SK-N-SH (cell line): Measurements from ENCODE around the gene CCL16. TPM values are rescaled to one million over a fixed set of nuclear protein-coding genes. Genes with fewer than 3 reads are reported as not detected.

Experiments
- CTCF ChIA-PET: fragments of 300-600, 350-600 bp; formaldehyde crosslinking; extraction: SDS; loops from one replicate; lab custom pipeline; 2021; lab: Yijun Ruan, JAX
- POLR2A ChIA-PET: fragments of 350-600 bp; sonication (Branson Sonifier 250); formaldehyde crosslinking; extraction: SDS; loops from one replicate; lab custom pipeline; 2020; ENCODE audit warnings: antibody characterized with exemption, inconsistent platforms; lab: Yijun Ruan, JAX
- DNase-seq: peaks from one replicate; pipeline ENCODE4 v3.0.0; 2012
- H2AFZ ChIP-seq: fragments of 200-600 bp; sonication (generic); 2 replicates; pipeline ENCODE4 v1.8.1; 2016; ENCODE audit warnings: antibody characterized with exemption, mild to moderate bottlenecking, low read depth
- H3F3A ChIP-seq: fragments of 200-600 bp; sonication (generic); replicated peaks from 2 replicates; pipeline ENCODE3; 2016; ENCODE audit warnings: antibody characterized with exemption, mild to moderate bottlenecking; ENCODE audit not compliant: insufficient read depth
- H3K27ac ChIP-seq, 2 experiments: fragments of 200-500 bp in 1 of 2; fragments of 200-600 bp in 1 of 2; sonication (Bioruptor generic) in 1 of 2; sonication (generic), shearing (Covaris generic) in 1 of 2; 2 replicates each; pipeline versions ENCODE4 v1.5.1 to v1.6.1; 2014 to 2016; ENCODE audit warnings: low read depth in 2 of 2, inconsistent platforms in 1 of 2, low read length in 1 of 2, mild to moderate bottlenecking in 1 of 2, mixed read lengths in 1 of 2
- H3K27me3 ChIP-seq: fragments of 200-600 bp; sonication (generic), shearing (Covaris generic); 2 replicates; pipeline ENCODE4 v1.6.1; 2016; ENCODE audit warnings: mixed run types; ENCODE audit not compliant: insufficient read depth
- H3K36me3 ChIP-seq, 2 experiments: fragments of 200-500 bp in 1 of 2; fragments of 200-600 bp in 1 of 2; sonication (Bioruptor generic) in 1 of 2; sonication (generic) in 1 of 2; replicated peaks in 1 of 2; 2 replicates each; pipeline versions ENCODE3 to v1.5.1; 2014 to 2016; ENCODE audit warnings: low read length in 1 of 2, mild to moderate bottlenecking in 1 of 2; ENCODE audit not compliant: insufficient read depth in 2 of 2, control insufficient read depth in 1 of 2
- H3K4me1 ChIP-seq, 2 experiments: fragments of 200-500 bp in 1 of 2; fragments of 200-600 bp in 1 of 2; sonication (Bioruptor generic) in 1 of 2; sonication (generic), shearing (Covaris generic) in 1 of 2; 2 replicates each; pipeline versions ENCODE4 v1.5.1 to v1.6.1; 2014 to 2016; ENCODE audit warnings: low read depth in 1 of 2, low read length in 1 of 2, mixed run types in 1 of 2; ENCODE audit not compliant: insufficient read depth in 2 of 2, control insufficient read depth in 1 of 2
- H3K4me2 ChIP-seq: fragments of 200-600 bp; sonication (generic), shearing (Covaris generic); 2 replicates; pipeline ENCODE4 v1.6.1; 2017; ENCODE audit warnings: mixed run types
- H3K4me3 ChIP-seq, 2 experiments: fragments of 200-500 bp in 1 of 2; fragments of 200-600 bp in 1 of 2; sonication (Bioruptor generic) in 1 of 2; sonication (generic), shearing (Covaris generic) in 1 of 2; 2 replicates each; pipeline versions ENCODE4 v1.5.1 to v1.8.1; 2014 to 2016; ENCODE audit warnings: low read depth in 2 of 2, inconsistent platforms in 1 of 2, low read length in 1 of 2, mild to moderate bottlenecking in 1 of 2, mixed read lengths in 1 of 2, moderate library complexity in 1 of 2
- H3K79me2 ChIP-seq: fragments of 200-600 bp; sonication (generic); 2 replicates; pipeline ENCODE4 v1.8.1; 2017; ENCODE audit warnings: mild to moderate bottlenecking; ENCODE audit not compliant: insufficient read depth
- H3K9ac ChIP-seq: fragments of 200-600 bp; sonication (generic); 2 replicates; pipeline ENCODE4 v1.6.1; 2017; ENCODE audit warnings: mixed run types
- H3K9me2 ChIP-seq: fragments of 200-600 bp; sonication (generic); 2 replicates; pipeline ENCODE4 v1.6.1; 2017; ENCODE audit warnings: mixed run types
- H3K9me3 ChIP-seq: fragments of 200-600 bp; sonication (generic); 2 replicates; pipeline ENCODE4 v1.6.1; 2017; ENCODE audit warnings: mixed run types, mild to moderate bottlenecking, moderate library complexity
- H4K20me1 ChIP-seq: fragments of 200-600 bp; sonication (generic); 2 replicates; pipeline ENCODE4 v1.6.1; 2017; ENCODE audit warnings: mild to moderate bottlenecking, mixed run types; ENCODE audit not compliant: insufficient read depth
- CHD2 ChIP-seq: fragments of 150-350 bp; IDR thresholded peaks from 2 replicates; pipeline ENCODE4 v1.6.1; 2018; ENCODE audit warnings: low read length; ENCODE audit not compliant: partially characterized antibody
- JUND ChIP-seq: IDR thresholded peaks from 2 replicates; pipeline ENCODE4 v1.4.0; 2012
- POLR2AphosphoS5 ChIP-seq: IDR thresholded peaks from 2 replicates; pipeline ENCODE4 v1.6.1; 2012; ENCODE audit warnings: low read depth, low read length
- REST ChIP-seq: IDR thresholded peaks from 2 replicates; pipeline ENCODE4 v1.6.1; 2012; ENCODE audit warnings: mild to moderate bottlenecking, low read depth, low read length, moderate library complexity
- SIN3A ChIP-seq: IDR thresholded peaks from 2 replicates; pipeline ENCODE4 v1.6.1; 2012; ENCODE audit warnings: low read depth, mild to moderate bottlenecking, low read length, moderate library complexity, borderline replicate concordance
- TEAD4 ChIP-seq: IDR thresholded peaks from 2 replicates; pipeline ENCODE4 v1.4.0; 2012; ENCODE audit warnings: mild to moderate bottlenecking, borderline replicate concordance; ENCODE audit not compliant: insufficient read depth
- WGBS: methylation state at CpG from one replicate; pipeline ENCODE4 v1.1.6; 2017; ENCODE audit warnings: low lambda C conversion rate; 5-methylcytosine and 5-hydroxymethylcytosine counted together
- polyA plus RNA-seq, 3 experiments: library from polyadenylated mRNA; depleted of rRNA; stranded (reverse); fragments of >200 nt; gene quantifications; 2 replicates each; pipeline ENCODE4 v1.2.3, GENCODE V29; 2012
- TF ChIP-seq, protein P1 (sequence below): IDR thresholded peaks from 2 replicates; pipeline ENCODE4 v1.4.0; 2012; ENCODE audit warnings: low read depth, borderline replicate concordance

CCL16 gene
- polyA plus RNA-seq, 1 of the 3 experiments (the other 2 are of a cell fraction), result not detected

DNA sequence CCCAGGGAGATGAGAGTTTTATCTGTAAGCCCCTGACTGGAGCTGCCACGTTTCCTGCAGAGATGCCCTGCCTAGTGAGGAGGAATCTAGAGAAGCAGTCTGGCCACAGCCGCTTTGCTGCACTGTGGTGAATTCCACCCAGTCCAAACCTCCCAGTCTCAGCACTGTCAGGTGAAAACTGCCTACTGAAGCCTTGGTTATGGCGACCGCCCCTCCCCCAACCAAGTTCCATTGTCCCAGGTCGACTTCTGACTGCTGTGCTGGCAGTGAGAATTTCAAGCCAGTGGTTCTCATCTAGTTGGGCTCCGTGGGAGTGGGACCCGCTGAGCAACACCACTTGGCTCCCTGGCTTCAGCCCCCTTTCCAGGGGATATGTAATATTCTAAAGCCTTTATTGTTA, 27.6 kb downstream of the CCL16 start:
- H3K4me3 ChIP-seq, result no peak overlapping the region
- no peaks in the 10 kb centered on the region for H3K9me2 ChIP-seq
- H3K9ac ChIP-seq, result no peak overlapping the region
- H3K79me2 ChIP-seq, result no peaks in the 10 kb centered on the region
- no peak for DNase-seq
- no peak overlapping the region for H3K4me2 ChIP-seq
- no peaks in the 10 kb centered on the region for H3K9me3 ChIP-seq
- CTCF ChIA-PET, result no interaction called here
- WGBS, result 47% methylated on average over 4 of the region's 7 CpGs
- no peak overlapping the region for H3K27ac ChIP-seq
- H3K36me3 ChIP-seq, result no peaks in the 10 kb centered on the region
- H3K27me3 ChIP-seq, result peaks cover 43% of the 10 kb centered on the region; the same call in 1 of the 2 replicates
- no peak for TF ChIP-seq REST
- TF ChIP-seq POLR2AphosphoS5, result no peak
- TF ChIP-seq TEAD4, result no peak
- no peak for TF ChIP-seq CHD2
- TF ChIP-seq, all 33 proteins: peak for 0
- no peaks in the 10 kb centered on the region for H4K20me1 ChIP-seq
- no peaks in the 10 kb centered on the region for H3K4me1 ChIP-seq
- POLR2A ChIA-PET, result no interaction called here
- H3F3A ChIP-seq, result no peaks in the 10 kb centered on the region
- no peak overlapping the region for H2AFZ ChIP-seq

DNA sequence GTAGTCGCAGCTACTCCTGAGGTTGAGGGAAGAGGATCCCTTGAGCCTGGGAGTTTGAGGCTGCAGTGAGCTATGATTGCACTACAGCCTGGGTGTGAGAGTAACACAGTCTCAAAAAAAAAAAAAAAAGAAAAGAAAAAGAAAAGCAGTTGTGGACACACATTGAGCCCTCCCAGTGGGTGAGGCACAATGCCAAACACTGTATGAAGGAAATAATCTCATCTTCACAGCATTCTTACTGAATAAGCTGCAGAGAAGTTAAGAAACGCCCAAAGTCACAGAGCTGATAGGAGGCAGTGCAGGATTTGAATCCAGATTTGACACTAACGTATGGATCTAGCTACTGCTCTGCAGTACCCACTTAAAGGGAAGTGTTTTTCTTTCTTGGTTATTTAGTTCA, 31.9 kb downstream of the CCL16 start:
- H4K20me1 ChIP-seq, result no peaks in the 10 kb centered on the region
- no peaks in the 10 kb centered on the region for H3K9me2 ChIP-seq
- no peak overlapping the region for H3K9ac ChIP-seq
- no peak overlapping the region for H2AFZ ChIP-seq
- H3K4me3 ChIP-seq, result no peak overlapping the region
- POLR2A ChIA-PET, result no interaction called here
- no peaks in the 10 kb centered on the region for H3K36me3 ChIP-seq
- no peaks in the 10 kb centered on the region for H3K79me2 ChIP-seq
- CTCF ChIA-PET, result interaction anchor here (1.0 to 1.4 kb wide), 2 partner anchors 20 to 200 kb away, joined by 5 to 6 read pairs; no protein-coding TSS in a partner anchor
- no peak overlapping the region for H3K27ac ChIP-seq
- no peaks in the 10 kb centered on the region for H3K9me3 ChIP-seq
- DNase-seq, result no peak
- peaks cover 30% of the 10 kb centered on the region; the same call in 1 of the 2 replicates for H3K27me3 ChIP-seq
- no peaks in the 10 kb centered on the region for H3K4me1 ChIP-seq
- TF ChIP-seq, protein P1, sequence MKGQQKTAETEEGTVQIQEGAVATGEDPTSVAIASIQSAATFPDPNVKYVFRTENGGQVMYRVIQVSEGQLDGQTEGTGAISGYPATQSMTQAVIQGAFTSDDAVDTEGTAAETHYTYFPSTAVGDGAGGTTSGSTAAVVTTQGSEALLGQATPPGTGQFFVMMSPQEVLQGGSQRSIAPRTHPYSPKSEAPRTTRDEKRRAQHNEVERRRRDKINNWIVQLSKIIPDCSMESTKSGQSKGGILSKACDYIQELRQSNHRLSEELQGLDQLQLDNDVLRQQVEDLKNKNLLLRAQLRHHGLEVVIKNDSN, result no peak
- TF ChIP-seq JUND (no peak), SIN3A (no peak)
- 37% methylated on average over 3 of the region's 3 CpGs for WGBS
- H3K4me2 ChIP-seq, result no peak overlapping the region
- H3F3A ChIP-seq, result no peaks in the 10 kb centered on the region
